HG03571 (cell line): Measurements from ENCODE around the gene INPP4B.
"Not testable (repeated sequence)": the region's sequence is repeated elsewhere in the genome, so short reads cannot be mapped to it uniquely, and the experiment has no call there.

Experiments used
- ATAC-seq: cut with Tn5 transposase; IDR thresholded peaks from one replicate; pipeline ENCODE4 v1.9.1; 2021; ENCODE audit not compliant: unreplicated experiment

INPP4B gene

GRCh38 chr4:142826503-142827241, 19.4 kb downstream of the INPP4B start:
- ATAC-seq, result no peak

- no peak for ATAC-seq
Measured at GRCh38 chr4:142824368-142824767, 21.7 kb downstream of the INPP4B start.

- no peak for ATAC-seq
Measured at GRCh38 chr4:142823796-142824195, 22.3 kb downstream of the INPP4B start.

GRCh38 chr4:142818476-142818875, 27.6 kb downstream of the INPP4B start:
- ATAC-seq, result no peak

- ATAC-seq, result no peak
Measured at GRCh38 chr4:142818031-142818430, 28.1 kb downstream of the INPP4B start.

- no peak for ATAC-seq
Measured at GRCh38 chr4:142817442-142817841, 28.7 kb downstream of the INPP4B start.

- ATAC-seq, result no peak
Measured at GRCh38 chr4:142815834-142816233, 30.3 kb downstream of the INPP4B start.

GRCh38 chr4:142813388-142813787, 32.7 kb downstream of the INPP4B start:
- no peak for ATAC-seq

- no peak for ATAC-seq
Measured at GRCh38 chr4:142812091-142812490, 34.0 kb downstream of the INPP4B start.

GRCh38 chr4:142811034-142811433, 35.1 kb downstream of the INPP4B start:
- no peak for ATAC-seq

GRCh38 chr4:142809559-142809958, 36.5 kb downstream of the INPP4B start:
- ATAC-seq, result no peak

- ATAC-seq, result not testable (repeated sequence)
Measured at GRCh38 chr4:142803879-142804278, 42.2 kb downstream of the INPP4B start.

- ATAC-seq, result no peak
Measured at GRCh38 chr4:142801966-142802365, 44.1 kb downstream of the INPP4B start.

- no peak for ATAC-seq
Measured at GRCh38 chr4:142781114-142781513, 65.0 kb downstream of the INPP4B start.

GRCh38 chr4:142778900-142779299, 67.2 kb downstream of the INPP4B start:
- no peak for ATAC-seq

- no peak for ATAC-seq
Measured at GRCh38 chr4:142778430-142778829, 67.7 kb downstream of the INPP4B start.

- no peak for ATAC-seq
Measured at GRCh38 chr4:142777045-142777743, 68.9 kb downstream of the INPP4B start.

- no peak for ATAC-seq
Measured at GRCh38 chr4:142776026-142776425, 70.1 kb downstream of the INPP4B start.

GRCh38 chr4:142773505-142773904, 72.6 kb downstream of the INPP4B start:
- ATAC-seq, result no peak

GRCh38 chr4:142762280-142762679, 83.8 kb downstream of the INPP4B start:
- no peak for ATAC-seq

- ATAC-seq, result no peak
Measured at GRCh38 chr4:142752202-142752786, 93.8 kb downstream of the INPP4B start.
